HepG2 (cell line): ENCODE data around the gene PML. TPM values are rescaled to one million over a fixed set of nuclear protein-coding genes. Genes with fewer than 3 reads are reported as not detected.

Experiments used
- ATAC-seq: fragments of 200-7000 bp; cut with Tn5 transposase; 3 replicates; pipeline ENCODE4 v1.9.1; 2020; ENCODE audit warnings: mild to moderate bottlenecking, moderate library complexity
- BruUV-seq: library from RNA; stranded (reverse); fragments of 400-500 nt; replicated peaks from 2 replicates; lab custom pipeline; 2021; lab: Mats Ljungman, UMichigan
- CTCF ChIA-PET: fragments of 300-600 bp; formaldehyde crosslinking; extraction: SDS; loops from one replicate; lab custom pipeline; 2021; ENCODE audit warnings: low total read pairs, inconsistent platforms, low intra/inter-chr PET ratio; lab: Yijun Ruan, JAX
- POLR2A ChIA-PET: fragments of 350-600 bp; sonication (Branson Sonifier 250); formaldehyde crosslinking; loops from one replicate; lab custom pipeline; 2020; ENCODE audit warnings: antibody characterized with exemption, inconsistent platforms; lab: Yijun Ruan, JAX
- DNase-seq: peaks from one replicate; pipeline ENCODE4 v3.0.0-alpha.2; 2015; ENCODE audit warnings: low spot score
- FAIRE-seq: peaks from 3 replicates; lab custom pipeline; 2011; peaks lifted over from hg19 to GRCh38; lab: Jason Lieb, UNC
- H2AFZ ChIP-seq: one replicate; pipeline ENCODE4 v1.6.1; 2011; ENCODE audit warnings: low read length, inconsistent platforms
- H3K27ac ChIP-seq: fragments of 300-600 bp; 3 replicates; pipeline ENCODE4 v1.8.0; 2011; ENCODE audit warnings: mixed run types, mild to moderate bottlenecking, mixed read lengths, low read length, inconsistent platforms; ENCODE audit not compliant: insufficient read depth; ENCODE audit errors: extremely low read length
- H3K27me3 ChIP-seq, 2 experiments: fragments of 200-600 bp in 1 of 2; 2 replicates in 1 of 2; 3 replicates in 1 of 2; pipeline versions ENCODE4 v1.6.0 to v1.8.0; 2011; ENCODE audit warnings: low read length in 2 of 2, mild to moderate bottlenecking in 2 of 2, moderate library complexity in 2 of 2, inconsistent platforms in 1 of 2; ENCODE audit not compliant: insufficient read depth in 2 of 2, control insufficient read depth in 1 of 2
- H3K36me3 ChIP-seq, 2 experiments: fragments of 200-600 bp in 1 of 2; replicated peaks in 1 of 2; 2 replicates in 1 of 2; 3 replicates in 1 of 2; pipeline versions ENCODE4 v1.5.1 to v1.8.0; 2011; ENCODE audit warnings: low read length in 2 of 2, inconsistent platforms in 1 of 2; ENCODE audit not compliant: insufficient read depth in 2 of 2, control insufficient read depth in 1 of 2
- H3K4me1 ChIP-seq: 2 replicates; pipeline ENCODE4 v1.5.1; 2012; ENCODE audit warnings: low read length, inconsistent platforms; ENCODE audit not compliant: insufficient read depth
- H3K4me2 ChIP-seq: 2 replicates; pipeline ENCODE4 v1.6.0; 2011; ENCODE audit warnings: low read depth, low read length, inconsistent platforms
- H3K4me3 ChIP-seq, 3 experiments: fragments of 200-600 bp in 1 of 3; sonication (generic), shearing (Covaris generic) in 1 of 3; replicated peaks in 1 of 3; 2 replicates each; pipeline ENCODE4 v1.5.1; 2011 to 2016; ENCODE audit warnings: low read length in 3 of 3, inconsistent platforms in 2 of 3, low read depth in 2 of 3, mild to moderate bottlenecking in 2 of 3, control low read depth in 1 of 3, mixed read lengths in 1 of 3; ENCODE audit not compliant: insufficient read depth in 1 of 3
- H3K79me2 ChIP-seq: one replicate; pipeline ENCODE4 v1.6.1; 2011; ENCODE audit warnings: low read length, inconsistent platforms; ENCODE audit not compliant: insufficient read depth
- H3K9ac ChIP-seq: 2 replicates; pipeline ENCODE4 v1.6.0; 2011; ENCODE audit warnings: mild to moderate bottlenecking, low read depth, low read length, inconsistent platforms; ENCODE audit not compliant: insufficient read depth
- H3K9me3 ChIP-seq: 2 replicates; pipeline ENCODE4 v1.5.1; 2012; ENCODE audit warnings: mild to moderate bottlenecking, low read length
- H4K20me1 ChIP-seq: 2 replicates; pipeline ENCODE4 v1.6.0; 2011; ENCODE audit warnings: inconsistent platforms, mild to moderate bottlenecking, low read length, moderate library complexity; ENCODE audit not compliant: insufficient read depth
- MEIS1 ChIP-seq: sonication (generic); formaldehyde crosslinking; IDR thresholded peaks from 2 replicates; pipeline ENCODE4 v1.9.0; 2021; ENCODE audit warnings: mild to moderate bottlenecking, missing genetic modification reagents, moderate library complexity, borderline replicate concordance
- ZBTB38 ChIP-seq: sonication (generic); formaldehyde crosslinking; IDR thresholded peaks from 2 replicates; pipeline ENCODE4 v1.5.1; 2020; ENCODE audit warnings: mild to moderate bottlenecking, missing genetic modification reagents
- ZNF276 ChIP-seq: sonication (generic); formaldehyde crosslinking; IDR thresholded peaks from 2 replicates; pipeline ENCODE4 v1.4.0; 2020; ENCODE audit warnings: mild to moderate bottlenecking, low read depth, missing genetic modification reagents
- ZNF639 ChIP-seq: conservative IDR thresholded peaks from 2 replicates; pipeline ENCODE4 v1.6.1; 2018; ENCODE audit warnings: missing genetic modification reagents
- ZNF7 ChIP-seq: IDR thresholded peaks from 2 replicates; pipeline ENCODE4 v1.6.1; 2016; ENCODE audit warnings: missing biosample characterization, missing genetic modification reagents
- ZNF749 ChIP-seq: sonication (generic); formaldehyde crosslinking; IDR thresholded peaks from 2 replicates; pipeline ENCODE4 v1.8.0; 2022; ENCODE audit warnings: mild to moderate bottlenecking, missing genetic modification reagents, moderate library complexity, borderline replicate concordance
- WGBS: methylation state at CpG from one replicate; pipeline ENCODE4 v1.1.6; 2017; ENCODE audit warnings: low lambda C conversion rate; 5-methylcytosine and 5-hydroxymethylcytosine counted together
- in situ Hi-C: cut with HindIII; loops from 2 replicates; pipeline ENCODE4 v1.10.0; 2017; ENCODE audit warnings: low pct_unique_long_range_greater_than_20kb; ENCODE audit not compliant: extremely low pct_ligation_motif_present
- intact Hi-C: fragments of 100-400 bp; cut with micrococcal nuclease; formaldehyde crosslinking; loops from one replicate; pipeline ENCODE4 v1.10.0; 2022; ENCODE audit not compliant: unreplicated experiment
- polyA plus RNA-seq, 8 experiments: library from polyadenylated mRNA; depleted of rRNA in 3 of 8; stranded (reverse) in 7 of 8; unstranded in 1 of 8; fragments of >200 nt; fragmentation: Illumina TruSeq in 4 of 8; extraction: Trizol in 4 of 8; gene quantifications; 2 replicates each; pipeline versions ENCODE4 v1.2.1 to v1.2.3, GENCODE V29; 2011 to 2016; ENCODE audit warnings: low read depth in 4 of 8, missing spikeins in 1 of 8, mixed read lengths in 1 of 8; ENCODE audit not compliant: insufficient read depth in 1 of 8
- total RNA-seq, 5 experiments: library from RNA; depleted of rRNA; stranded (reverse); fragments of >200 nt; fragmentation: Illumina TruSeq; extraction: Trizol; gene quantifications; 2 replicates each; pipeline ENCODE4 v1.2.3, GENCODE V29; 2016; ENCODE audit warnings: low read depth in 1 of 5
- TF ChIP-seq, protein P1 (sequence below): sonication (generic); formaldehyde crosslinking; IDR thresholded peaks from 2 replicates; pipeline ENCODE4 v1.5.0; 2020; ENCODE audit warnings: mild to moderate bottlenecking, missing genetic modification reagents
- TF ChIP-seq, protein P2 (sequence below): sonication (generic); formaldehyde crosslinking; IDR thresholded peaks from 2 replicates; pipeline ENCODE4 v1.4.0; 2020; ENCODE audit warnings: missing genetic modification reagents, borderline replicate concordance

The PML gene
- total and polyA plus RNA-seq, 2 of the 13 experiments (the other 11 are each of a cell fraction or from before 2014, with no cell fraction given) = 2.9 to 3.9 TPM

DNA sequence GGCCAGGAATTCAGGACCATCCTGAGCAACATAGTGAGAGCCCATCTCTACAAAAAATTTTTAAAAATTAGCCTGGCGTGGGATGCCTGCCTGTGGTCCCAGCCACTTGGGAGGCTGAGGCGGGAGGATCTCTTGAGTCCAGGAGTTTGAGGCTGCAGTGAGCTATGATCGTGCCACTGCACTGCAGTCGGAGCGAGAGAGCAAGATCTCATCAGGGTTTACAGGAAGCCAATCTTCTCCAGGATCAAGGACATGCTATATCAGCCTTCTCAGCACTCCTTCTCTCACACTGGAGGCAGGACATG lies 2.0 kb upstream of the PML start (continued):
- TF ChIP-seq ZNF276 = no peak
- TF ChIP-seq, protein P1, sequence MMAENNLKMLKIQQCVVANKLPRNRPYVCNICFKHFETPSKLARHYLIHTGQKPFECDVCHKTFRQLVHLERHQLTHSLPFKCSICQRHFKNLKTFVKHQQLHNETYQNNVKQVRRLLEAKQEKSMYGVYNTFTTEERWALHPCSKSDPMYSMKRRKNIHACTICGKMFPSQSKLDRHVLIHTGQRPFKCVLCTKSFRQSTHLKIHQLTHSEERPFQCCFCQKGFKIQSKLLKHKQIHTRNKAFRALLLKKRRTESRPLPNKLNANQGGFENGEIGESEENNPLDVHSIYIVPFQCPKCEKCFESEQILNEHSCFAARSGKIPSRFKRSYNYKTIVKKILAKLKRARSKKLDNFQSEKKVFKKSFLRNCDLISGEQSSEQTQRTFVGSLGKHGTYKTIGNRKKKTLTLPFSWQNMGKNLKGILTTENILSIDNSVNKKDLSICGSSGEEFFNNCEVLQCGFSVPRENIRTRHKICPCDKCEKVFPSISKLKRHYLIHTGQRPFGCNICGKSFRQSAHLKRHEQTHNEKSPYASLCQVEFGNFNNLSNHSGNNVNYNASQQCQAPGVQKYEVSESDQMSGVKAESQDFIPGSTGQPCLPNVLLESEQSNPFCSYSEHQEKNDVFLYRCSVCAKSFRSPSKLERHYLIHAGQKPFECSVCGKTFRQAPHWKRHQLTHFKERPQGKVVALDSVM (CRISPR knock-in tag) = peak; percentile 84
- TF ChIP-seq ZNF749 = peak; percentile 33; the same call in 1 of the 2 replicates
- 0 out of 2 replicates have a peak, but pooled peaks have one; percentile 2 for TF ChIP-seq MEIS1
- no peak for TF ChIP-seq ZNF7 (CRISPR knock-in tag)

- no peaks in the 10 kb centered on the region for H4K20me1 ChIP-seq
- CTCF ChIA-PET = no interaction called here
- no TSS peak for BruUV-seq
- peak overlapping the region; percentile 91 to 97 (median 94) for H3K4me3 ChIP-seq
- H3K4me1 ChIP-seq = peaks cover 47% of the 10 kb centered on the region
- in situ Hi-C loops (no loop called here), intact Hi-C loops (no loop called here)
- no peaks in the 10 kb centered on the region; a peak in 1 of 5 replicates for H3K27me3 ChIP-seq
- ATAC-seq (no peak), FAIRE-seq (no peak), DNase-seq (no peak)
- peak overlapping the region; percentile 88 for H2AFZ ChIP-seq
- no peaks in the 10 kb centered on the region for H3K9me3 ChIP-seq
- POLR2A ChIA-PET = interaction anchor here (1.0 to 1.7 kb wide), 3 partner anchors 20 to 44 kb away, joined by 3 to 6 read pairs (median 4); no protein-coding TSS in a partner anchor
- peak overlapping the region; percentile 78; the same call in 1 of the 2 replicates for H3K9ac ChIP-seq
- peaks cover under 1 to 2% of the 10 kb centered on the region in 2 experiments; a peak in 3 of 5 replicates for H3K36me3 ChIP-seq
- 65% methylated on average over 6 of the region's 10 CpGs for WGBS
- H3K79me2 ChIP-seq = peaks cover 12% of the 10 kb centered on the region
- TF ChIP-seq ZBTB38 (peak; percentile 34; the same call in 1 of the 2 replicates), ZNF639 (CRISPR knock-in tag) (no peak)
- TF ChIP-seq, protein P2, sequence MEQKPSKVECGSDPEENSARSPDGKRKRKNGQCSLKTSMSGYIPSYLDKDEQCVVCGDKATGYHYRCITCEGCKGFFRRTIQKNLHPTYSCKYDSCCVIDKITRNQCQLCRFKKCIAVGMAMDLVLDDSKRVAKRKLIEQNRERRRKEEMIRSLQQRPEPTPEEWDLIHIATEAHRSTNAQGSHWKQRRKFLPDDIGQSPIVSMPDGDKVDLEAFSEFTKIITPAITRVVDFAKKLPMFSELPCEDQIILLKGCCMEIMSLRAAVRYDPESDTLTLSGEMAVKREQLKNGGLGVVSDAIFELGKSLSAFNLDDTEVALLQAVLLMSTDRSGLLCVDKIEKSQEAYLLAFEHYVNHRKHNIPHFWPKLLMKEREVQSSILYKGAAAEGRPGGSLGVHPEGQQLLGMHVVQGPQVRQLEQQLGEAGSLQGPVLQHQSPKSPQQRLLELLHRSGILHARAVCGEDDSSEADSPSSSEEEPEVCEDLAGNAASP = no peak
- H3K4me2 ChIP-seq = peak overlapping the region; percentile 81
- H3K27ac ChIP-seq = no peak overlapping the region
These were observed 1.1 kb upstream of the PML start for GRCh38 chr15:73993211-73993994.
